T-helper 2 cell (primary cell): ENCODE results near the gene CUX1.

Experiments used
- DNase-seq, 5 experiments: peaks; one replicate each; pipeline versions ENCODE4 v3.0.0 to v3.0.0-alpha.2; 2012 to 2022

Gene CUX1

GRCh38 chr7:101940151-101940550 lies 122.7 kb downstream of the CUX1 start:
- no peak for DNase-seq

GRCh38 chr7:101940830-101941229 lies 123.4 kb downstream of the CUX1 start:
- no peak for DNase-seq

GRCh38 chr7:101941481-101942383 lies 124.3 kb downstream of the CUX1 start:
- no peak for DNase-seq

- DNase-seq, result no peak
These were observed 125.3 kb downstream of the CUX1 start for GRCh38 chr7:101942603-101943210.

GRCh38 chr7:101943306-101943705 lies 125.9 kb downstream of the CUX1 start:
- no peak for DNase-seq

GRCh38 chr7:101943889-101944600 lies 126.6 kb downstream of the CUX1 start:
- no peak for DNase-seq

- no peak for DNase-seq
These were observed 127.2 kb downstream of the CUX1 start for GRCh38 chr7:101944611-101945010.

GRCh38 chr7:101945034-101945758 lies 127.8 kb downstream of the CUX1 start:
- no peak for DNase-seq

- DNase-seq, result no peak
These were observed 130.5 kb downstream of the CUX1 start for GRCh38 chr7:101947899-101948298.

GRCh38 chr7:101948650-101949049 lies 131.2 kb downstream of the CUX1 start:
- no peak for DNase-seq

GRCh38 chr7:101950450-101951119 lies 133.2 kb downstream of the CUX1 start:
- no peak for DNase-seq

- no peak for DNase-seq
These were observed 134.3 kb downstream of the CUX1 start for GRCh38 chr7:101951757-101952156.

- no peak for DNase-seq
These were observed 135.2 kb downstream of the CUX1 start for GRCh38 chr7:101952355-101953247.

GRCh38 chr7:101953248-101953819 lies 135.9 kb downstream of the CUX1 start:
- peak in 1 of 5 experiments; percentile 21 for DNase-seq

- no peak for DNase-seq
These were observed 137.1 kb downstream of the CUX1 start for GRCh38 chr7:101954499-101954898.

- no peak for DNase-seq
These were observed 138.7 kb downstream of the CUX1 start for GRCh38 chr7:101956130-101956529.

GRCh38 chr7:101957744-101958525 lies 140.5 kb downstream of the CUX1 start:
- DNase-seq, result peak in 1 of 5 experiments; percentile 12

- DNase-seq, result no peak
These were observed 141.9 kb downstream of the CUX1 start for GRCh38 chr7:101959342-101959741.

GRCh38 chr7:101959829-101960228 lies 142.4 kb downstream of the CUX1 start:
- no peak for DNase-seq

- no peak for DNase-seq
These were observed 142.9 kb downstream of the CUX1 start for GRCh38 chr7:101960323-101960722.
